IMR-90 (cell line): Measurements from ENCODE around the gene HEY2. TPM values are rescaled to one million over a fixed set of nuclear protein-coding genes. Genes with fewer than 3 reads are reported as not detected.

Experiments used
- ATAC-seq: fragments of 200-7000 bp; cut with Tn5 transposase; 2 replicates; pipeline ENCODE4 v1.9.1; 2020; ENCODE audit warnings: low read depth, mild to moderate bottlenecking, moderate library complexity
- BruUV-seq: library from RNA; stranded (reverse); fragments of 400-500 nt; replicated peaks from 2 replicates; lab custom pipeline; 2021; lab: Mats Ljungman, UMichigan
- CTCF ChIA-PET: fragments of 300-600 bp; formaldehyde crosslinking; extraction: SDS; loops from one replicate; lab custom pipeline; 2021; ENCODE audit warnings: antibody characterized with exemption; lab: Yijun Ruan, JAX
- POLR2A ChIA-PET: fragments of 300-600 bp; sonication (Branson Sonifier 250); formaldehyde crosslinking; loops from one replicate; lab custom pipeline; 2022; ENCODE audit warnings: antibody characterized with exemption; ENCODE audit not compliant: unreplicated experiment; lab: Charles Lee
- DNase-seq: peaks from one replicate; pipeline ENCODE4 v3.0.0; 2013
- H2AFZ ChIP-seq: replicated peaks from 2 replicates; pipeline ENCODE3; 2013; ENCODE audit warnings: low read length, mild to moderate bottlenecking; ENCODE audit not compliant: poor library complexity
- H2AK5ac ChIP-seq: 2 replicates; pipeline ENCODE4 v1.6.1; 2013; ENCODE audit warnings: low read depth, low read length, inconsistent platforms
- H2AK9ac ChIP-seq: replicated peaks from 2 replicates; pipeline ENCODE3; 2013; ENCODE audit warnings: mild to moderate bottlenecking, low read depth, low read length, moderate library complexity; ENCODE audit not compliant: poor library complexity
- H2BK120ac ChIP-seq: 2 replicates; pipeline ENCODE4 v1.6.1; 2013; ENCODE audit warnings: low read depth, low read length, inconsistent platforms
- H2BK15ac ChIP-seq: 3 replicates; pipeline ENCODE4 v1.6.1; 2013; ENCODE audit warnings: low read depth, low read length, inconsistent platforms
- H2BK20ac ChIP-seq: 2 replicates; pipeline ENCODE4 v1.6.1; 2013; ENCODE audit warnings: low read depth, mild to moderate bottlenecking, inconsistent platforms, low read length, moderate library complexity
- H2BK5ac ChIP-seq: 2 replicates; pipeline ENCODE4 v1.6.1; 2013; ENCODE audit warnings: mild to moderate bottlenecking, low read depth, low read length, inconsistent platforms; ENCODE audit not compliant: poor library complexity, severe bottlenecking
- H3K14ac ChIP-seq: replicated peaks from 2 replicates; pipeline ENCODE4 v1.6.1; 2013; ENCODE audit warnings: low read depth, low read length, inconsistent platforms
- H3K18ac ChIP-seq: 2 replicates; pipeline ENCODE4 v1.6.1; 2013; ENCODE audit warnings: low read depth, low read length, control low read depth
- H3K23ac ChIP-seq: 2 replicates; pipeline ENCODE4 v1.6.1; 2013; ENCODE audit warnings: low read depth, low read length, inconsistent platforms
- H3K27ac ChIP-seq: 2 replicates; pipeline ENCODE4 v1.5.1; 2013; ENCODE audit warnings: mild to moderate bottlenecking, control low read depth, low read length; ENCODE audit not compliant: insufficient read depth
- H3K27me3 ChIP-seq: 2 replicates; pipeline ENCODE4 v1.6.1; 2013; ENCODE audit warnings: low read length; ENCODE audit not compliant: control insufficient read depth, insufficient read depth
- H3K36me3 ChIP-seq: 2 replicates; pipeline ENCODE4 v1.6.1; 2013; ENCODE audit warnings: low read length, mixed read lengths; ENCODE audit not compliant: control insufficient read depth, insufficient read depth
- H3K4ac ChIP-seq: 2 replicates; pipeline ENCODE4 v1.6.1; 2013; ENCODE audit warnings: low read depth, low read length, inconsistent platforms
- H3K4me1 ChIP-seq: 2 replicates; pipeline ENCODE4 v1.6.1; 2013; ENCODE audit warnings: low read length, mixed read lengths; ENCODE audit not compliant: control insufficient read depth, insufficient read depth
- H3K4me2 ChIP-seq: 2 replicates; pipeline ENCODE4 v1.6.1; 2013; ENCODE audit warnings: low read depth, mild to moderate bottlenecking, control low read depth, low read length, moderate library complexity
- H3K4me3 ChIP-seq: 2 replicates; pipeline ENCODE4 v1.5.1; 2013; ENCODE audit warnings: low read depth, mild to moderate bottlenecking, control low read depth, low read length, moderate library complexity; ENCODE audit not compliant: insufficient read depth
- H3K56ac ChIP-seq: 2 replicates; pipeline ENCODE4 v1.6.1; 2013; ENCODE audit warnings: low read length, inconsistent platforms; ENCODE audit not compliant: insufficient read depth; ENCODE audit errors: extremely low read depth
- H3K79me1 ChIP-seq, 2 experiments: 2 replicates each; pipeline ENCODE4 v1.6.1; 2013; ENCODE audit warnings: low read length in 2 of 2, inconsistent platforms in 1 of 2, low read depth in 1 of 2
- H3K9ac ChIP-seq: 2 replicates; pipeline ENCODE4 v1.6.1; 2013; ENCODE audit warnings: low read depth, low read length, control low read depth
- H3K9me1 ChIP-seq: 2 replicates; pipeline ENCODE4 v1.6.1; 2013; ENCODE audit warnings: low read length, inconsistent platforms; ENCODE audit not compliant: insufficient read depth
- H3K9me3 ChIP-seq: 2 replicates; pipeline ENCODE4 v1.6.1; 2013; ENCODE audit warnings: low read length; ENCODE audit not compliant: control insufficient read depth, insufficient read depth
- H4K20me1 ChIP-seq: 2 replicates; pipeline ENCODE4 v1.6.1; 2013; ENCODE audit warnings: low read length, inconsistent platforms; ENCODE audit not compliant: insufficient read depth
- H4K5ac ChIP-seq: 2 replicates; pipeline ENCODE4 v1.6.1; 2013; ENCODE audit warnings: mild to moderate bottlenecking, low read depth, low read length, control low read depth
- H4K8ac ChIP-seq, 2 experiments: 2 replicates each; pipeline ENCODE4 v1.6.1; 2013; ENCODE audit warnings: low read depth in 2 of 2, low read length in 2 of 2, control low read depth in 1 of 2, inconsistent platforms in 1 of 2
- H4K91ac ChIP-seq: 2 replicates; pipeline ENCODE4 v1.6.1; 2013; ENCODE audit warnings: low read depth, low read length, inconsistent platforms; ENCODE audit not compliant: insufficient read depth
- BHLHE40 ChIP-seq: fragments of 150-350 bp; IDR thresholded peaks from 2 replicates; pipeline ENCODE4 v1.6.1; 2016; ENCODE audit warnings: mild to moderate bottlenecking, low read depth, low read length
- CEBPB ChIP-seq: IDR thresholded peaks from 2 replicates; pipeline ENCODE4 v1.6.1; 2012; ENCODE audit warnings: low read depth, low read length, improper control_type of control experiment
- CHD1 ChIP-seq: IDR thresholded peaks from 2 replicates; pipeline ENCODE4 v1.6.1; 2012; ENCODE audit warnings: low read depth, low read length, improper control_type of control experiment
- ELK1 ChIP-seq: fragments of 150-350 bp; IDR thresholded peaks from 2 replicates; pipeline ENCODE4 v1.6.1; 2016; ENCODE audit warnings: low read depth, mild to moderate bottlenecking, low read length, moderate library complexity, borderline replicate concordance
- FOS ChIP-seq: fragments of 150-350 bp; IDR thresholded peaks from 2 replicates; pipeline ENCODE4 v1.6.1; 2016; ENCODE audit warnings: low read depth, low read length
- MAFK ChIP-seq: IDR thresholded peaks from 2 replicates; pipeline ENCODE4 v1.6.1; 2012; ENCODE audit warnings: low read depth, low read length, improper control_type of control experiment
- MAZ ChIP-seq: IDR thresholded peaks from 2 replicates; pipeline ENCODE4 v1.6.1; 2012; ENCODE audit warnings: low read depth, mild to moderate bottlenecking, low read length, improper control_type of control experiment, moderate library complexity, borderline replicate concordance
- MXI1 ChIP-seq: IDR thresholded peaks from 2 replicates; pipeline ENCODE4 v1.6.1; 2012; ENCODE audit warnings: low read depth, mild to moderate bottlenecking, low read length, moderate library complexity, borderline replicate concordance
- NFE2L2 ChIP-seq: fragments of 150-350 bp; IDR thresholded peaks from 2 replicates; pipeline ENCODE4 v1.6.1; 2016; ENCODE audit warnings: low read depth, mild to moderate bottlenecking, low read length
- POLR2A ChIP-seq: IDR thresholded peaks from 2 replicates; pipeline ENCODE4 v1.6.1; 2012; ENCODE audit warnings: mild to moderate bottlenecking, low read depth, low read length
- RAD21 ChIP-seq: IDR thresholded peaks from 2 replicates; pipeline ENCODE4 v1.6.1; 2012; ENCODE audit warnings: low read length, improper control_type of control experiment
- RCOR1 ChIP-seq: IDR thresholded peaks from 2 replicates; pipeline ENCODE4 v1.6.1; 2012; ENCODE audit warnings: mild to moderate bottlenecking, low read length, improper control_type of control experiment; ENCODE audit not compliant: insufficient replicate concordance
- SMC3 ChIP-seq: fragments of 150-350 bp; IDR thresholded peaks from 2 replicates; pipeline ENCODE4 v1.6.1; 2016; ENCODE audit warnings: low read depth, mild to moderate bottlenecking, antibody characterized with exemption, low read length, moderate library complexity
- WGBS, 2 experiments: methylation state at CpG; one replicate each; pipeline versions ENCODE4 v1.1.5 to v1.1.7; 2013; ENCODE audit warnings: missing lambda C conversion rate in 2 of 2; ENCODE audit not compliant: insufficient read length in 1 of 2; ENCODE audit errors: extremely low coverage in 2 of 2; 5-methylcytosine and 5-hydroxymethylcytosine counted together
- dilution Hi-C: fragments of 300-500 bp; cut with HindIII; formaldehyde crosslinking; loops from one replicate; pipeline ENCODE4 v1.14.3; 2018; ENCODE audit warnings: low sequenced_read_pairs; ENCODE audit not compliant: unreplicated experiment
- in situ Hi-C: fragments of 300-500 bp; cut with MboI; formaldehyde crosslinking; loops from 3 replicates; pipeline ENCODE4 v1.14.3; 2019; ENCODE audit warnings: low sequenced_read_pairs, inconsistent platforms, mixed read lengths
- intact Hi-C: fragments of 100-400 bp; cut with micrococcal nuclease; formaldehyde crosslinking; loops from 2 replicates; pipeline ENCODE4 v1.10.0; 2022
- polyA plus RNA-seq, 3 experiments: library from polyadenylated mRNA; depleted of rRNA; stranded (reverse); fragments of >200 nt; gene quantifications; 2 replicates each; pipeline ENCODE4 v1.2.3, GENCODE V29; 2012; ENCODE audit warnings: low replicate concordance in 1 of 3
- total RNA-seq: library from RNA; depleted of rRNA; stranded (reverse); fragments of >200 nt; gene quantifications from 2 replicates; pipeline ENCODE4 v1.2.3, GENCODE V29; 2012

The HEY2 gene
- total and polyA plus RNA-seq, 2 of the 4 experiments (the other 2 are of a cell fraction): not detected

GRCh38 chr6:125759184-125759902 lies 9.9 kb downstream of the HEY2 start:
- Histone ChIP-seq H3K23ac (no peak overlapping the region), H3K18ac (no peak overlapping the region), H3K79me1 (no peaks in the 10 kb centered on the region), H3K36me3 (no peaks in the 10 kb centered on the region), H4K8ac (no peak overlapping the region), H2AFZ (no peak overlapping the region), H3K4ac (no peak overlapping the region), H4K91ac (no peak overlapping the region), H3K14ac (no peak overlapping the region), H4K5ac (no peak overlapping the region), H3K9me3 (no peaks in the 10 kb centered on the region), H3K27me3 (peaks cover 32% of the 10 kb centered on the region), H4K20me1 (no peaks in the 10 kb centered on the region), H3K56ac (no peak overlapping the region), H3K4me2 (no peak overlapping the region), H3K9me1 (no peaks in the 10 kb centered on the region), H2BK120ac (no peak overlapping the region), H3K27ac (no peak overlapping the region), H2BK20ac (no peak overlapping the region), H3K9ac (no peak overlapping the region), H2BK15ac (no peak overlapping the region), H3K4me3 (no peak overlapping the region), H2AK9ac (no peak overlapping the region), H2AK5ac (no peak overlapping the region), H3K4me1 (no peaks in the 10 kb centered on the region), H2BK5ac (no peak overlapping the region)
- in situ Hi-C loops: loop anchor here (25.0 kb wide), 1 partner anchor 597 kb away; the partner anchor contains the start of gene TPD52L1
- BruUV-seq: no TSS peak
- ATAC-seq (no peak), DNase-seq (no peak)
- CTCF ChIA-PET: no interaction called here
- 90% methylated on average over 15 of the region's 42 CpGs; no CpG with 5 or more reads in 1 of the 2 experiments for WGBS, 2 experiments
- POLR2A ChIA-PET: no interaction called here
- dilution Hi-C loops: no loop called here
- TF ChIP-seq MAZ (no peak), RAD21 (no peak), NFE2L2 (no peak), CEBPB (no peak), CHD1 (no peak), FOS (no peak), MXI1 (no peak), BHLHE40 (no peak), MAFK (no peak), POLR2A (no peak), SMC3 (no peak), ELK1 (no peak), RCOR1 (no peak)
- intact Hi-C loops: no loop called here
